ENCODE results near the gene RNLS. TPM values are rescaled to one million over a fixed set of nuclear protein-coding genes. Genes with fewer than 3 reads are reported as not detected.

RNLS gene
- polyA plus RNA-seq, 2 of the 4 experiments (the other 2 are of a cell fraction), result 11.7 to 16.8 TPM

- TF ChIP-seq, protein P1, sequence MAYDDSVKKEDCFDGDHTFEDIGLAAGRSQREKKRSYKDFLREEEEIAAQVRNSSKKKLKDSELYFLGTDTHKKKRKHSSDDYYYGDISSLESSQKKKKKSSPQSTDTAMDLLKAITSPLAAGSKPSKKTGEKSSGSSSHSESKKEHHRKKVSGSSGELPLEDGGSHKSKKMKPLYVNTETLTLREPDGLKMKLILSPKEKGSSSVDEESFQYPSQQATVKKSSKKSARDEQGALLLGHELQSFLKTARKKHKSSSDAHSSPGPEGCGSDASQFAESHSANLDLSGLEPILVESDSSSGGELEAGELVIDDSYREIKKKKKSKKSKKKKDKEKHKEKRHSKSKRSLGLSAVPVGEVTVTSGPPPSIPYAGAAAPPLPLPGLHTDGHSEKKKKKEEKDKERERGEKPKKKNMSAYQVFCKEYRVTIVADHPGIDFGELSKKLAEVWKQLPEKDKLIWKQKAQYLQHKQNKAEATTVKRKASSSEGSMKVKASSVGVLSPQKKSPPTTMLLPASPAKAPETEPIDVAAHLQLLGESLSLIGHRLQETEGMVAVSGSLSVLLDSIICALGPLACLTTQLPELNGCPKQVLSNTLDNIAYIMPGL (CRISPR knock-in tag; IDR thresholded peaks at IDR 0.05; ENCODE audit: borderline replicate concordance), result no peak
- TF ChIP-seq POLR2AphosphoS2 (conservative IDR thresholded peaks at IDR 0.05; ENCODE audit: low read length), result no peak
- TF ChIP-seq, protein P2, sequence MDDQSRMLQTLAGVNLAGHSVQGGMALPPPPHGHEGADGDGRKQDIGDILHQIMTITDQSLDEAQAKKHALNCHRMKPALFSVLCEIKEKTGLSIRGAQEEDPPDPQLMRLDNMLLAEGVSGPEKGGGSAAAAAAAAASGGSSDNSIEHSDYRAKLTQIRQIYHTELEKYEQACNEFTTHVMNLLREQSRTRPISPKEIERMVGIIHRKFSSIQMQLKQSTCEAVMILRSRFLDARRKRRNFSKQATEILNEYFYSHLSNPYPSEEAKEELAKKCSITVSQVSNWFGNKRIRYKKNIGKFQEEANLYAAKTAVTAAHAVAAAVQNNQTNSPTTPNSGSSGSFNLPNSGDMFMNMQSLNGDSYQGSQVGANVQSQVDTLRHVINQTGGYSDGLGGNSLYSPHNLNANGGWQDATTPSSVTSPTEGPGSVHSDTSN (IDR thresholded peaks at IDR 0.05), result no peak
These were observed 199.8 kb downstream of the RNLS start (continued) for GRCh38 chr10:88383276-88383675.

DNA sequence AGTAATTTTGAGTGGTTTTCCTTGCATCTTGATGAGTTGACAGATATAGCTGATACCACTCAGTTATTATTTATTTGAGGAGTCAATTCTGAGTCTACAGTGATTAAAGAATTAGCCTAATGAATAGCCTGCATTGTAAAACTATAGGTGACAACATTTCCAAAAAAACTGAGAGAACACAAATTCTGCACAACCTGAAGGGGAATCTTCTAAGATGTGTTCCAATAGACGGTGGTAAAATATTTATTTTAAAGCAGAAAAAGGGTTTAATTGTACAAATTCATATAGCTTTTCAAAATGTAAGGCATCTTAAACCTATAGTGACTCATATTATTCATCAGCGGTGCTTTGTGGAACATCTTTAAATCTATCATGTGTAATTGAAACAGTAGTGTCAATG is 200.4 kb downstream of the RNLS start:
- WGBS (ENCODE audit: missing lambda C conversion rate), result 91% methylated on average over 2 of the region's 2 CpGs

DNA sequence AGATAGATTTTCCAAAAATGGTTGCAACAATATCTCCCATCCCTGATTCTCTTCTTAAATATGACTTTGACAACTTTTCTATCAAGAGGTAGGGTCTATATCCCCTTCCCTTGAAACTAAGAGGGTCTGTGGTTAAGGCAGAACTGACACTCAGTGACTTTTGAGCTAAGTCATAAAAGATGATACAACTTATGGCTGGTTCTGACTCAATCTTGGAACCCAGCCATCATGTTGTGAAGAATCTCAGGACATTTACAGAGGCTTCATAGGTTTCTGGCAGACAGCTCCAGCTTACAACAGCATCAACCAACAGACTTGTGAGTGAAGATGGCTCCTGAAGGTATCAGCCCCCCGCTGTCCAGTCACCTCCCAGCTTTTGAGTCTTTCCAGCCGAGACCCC is 203.5 kb downstream of the RNLS start:
- peak in 1 of 2 experiments; percentile 21 for DNase-seq (ENCODE audit: low read depth in 1 of 2, low spot score in 1 of 2)
- no peaks in the 10 kb centered on the region for H3K9me3 ChIP-seq
- CTCF ChIA-PET, result interaction anchor here (1.1 to 1.5 kb wide), 2 partner anchors 9 to 528 kb away, joined by 3 read pairs; no protein-coding TSS in a partner anchor
- peak; percentile 26 to 34; a peak in 2 of 6 replicates for ATAC-seq
- peaks cover 10% of the 10 kb centered on the region; the same call in 2 of the 3 replicates for H3K4me1 ChIP-seq
- POLR2A ChIA-PET, result no interaction called here
- peak overlapping the region in 1 of 2 experiments; percentile 17; a peak in 1 of 6 replicates for H3K27ac ChIP-seq
- WGBS (ENCODE audit: missing lambda C conversion rate), result 73% methylated on average over 2 of the region's 2 CpGs
- no peak overlapping the region for H3K4me3 ChIP-seq
- peak overlapping the region; percentile 32; the same call in 2 of the 3 replicates for H3K4me2 ChIP-seq
- no peak for FAIRE-seq
- TF ChIP-seq RNF2 (IDR thresholded peaks at IDR 0.05; ENCODE audit: borderline replicate concordance, low read depth) (no peak), MYC (IDR thresholded peaks at IDR 0.05; ENCODE audit: borderline replicate concordance, low read length) (no peak), MAFK (IDR thresholded peaks at IDR 0.05; ENCODE audit: partially characterized antibody) (no peak), KDM1A (IDR thresholded peaks at IDR 0.05; ENCODE audit: low read depth) (no peak), JUNB (IDR thresholded peaks at IDR 0.05) (no peak), E2F6 (IDR thresholded peaks at IDR 0.05; ENCODE audit: borderline replicate concordance, low read depth) (no peak), POLR2A (IDR thresholded peaks at IDR 0.05; ENCODE audit: low read length) (no peak), GATA3 (IDR thresholded peaks at IDR 0.05; ENCODE audit: borderline replicate concordance) (no peak), RARB (CRISPR knock-in tag; IDR thresholded peaks at IDR 0.05) (no peak), NR3C1 (IDR thresholded peaks at IDR 0.05) (no peak), REST (IDR thresholded peaks at IDR 0.05) (no peak), HDAC2 (IDR thresholded peaks at IDR 0.05) (no peak), MAZ (IDR thresholded peaks at IDR 0.05; ENCODE audit: borderline replicate concordance, low read depth, low read length) (no peak), KDM5A (IDR thresholded peaks at IDR 0.05) (no peak), EHMT2 (IDR thresholded peaks at IDR 0.05; ENCODE audit: low read depth) (no peak)
- TF ChIP-seq, protein P3, sequence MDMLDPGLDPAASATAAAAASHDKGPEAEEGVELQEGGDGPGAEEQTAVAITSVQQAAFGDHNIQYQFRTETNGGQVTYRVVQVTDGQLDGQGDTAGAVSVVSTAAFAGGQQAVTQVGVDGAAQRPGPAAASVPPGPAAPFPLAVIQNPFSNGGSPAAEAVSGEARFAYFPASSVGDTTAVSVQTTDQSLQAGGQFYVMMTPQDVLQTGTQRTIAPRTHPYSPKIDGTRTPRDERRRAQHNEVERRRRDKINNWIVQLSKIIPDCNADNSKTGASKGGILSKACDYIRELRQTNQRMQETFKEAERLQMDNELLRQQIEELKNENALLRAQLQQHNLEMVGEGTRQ (IDR thresholded peaks at IDR 0.05), result no peak

More for the DNA sequence above, 200.4 kb downstream of the RNLS start:
- no peak overlapping the region for H3K27ac ChIP-seq
- H3K4me3 ChIP-seq, result no peak overlapping the region
- no peak overlapping the region for H3K4me2 ChIP-seq
- DNase-seq (ENCODE audit: low read depth in 1 of 2, low spot score in 1 of 2) (no peak), FAIRE-seq (no peak), ATAC-seq (no peak)
- peaks cover 33% of the 10 kb centered on the region for H3K4me1 ChIP-seq
- CTCF ChIA-PET, result interaction anchor here (1.0 kb wide), 1 partner anchor 166 kb away, joined by 3 read pairs; no protein-coding TSS in a partner anchor
- TF ChIP-seq KDM5A (IDR thresholded peaks at IDR 0.05) (no peak), FOXS1 (CRISPR knock-in tag; IDR thresholded peaks at IDR 0.05) (no peak), PHF8 (IDR thresholded peaks at IDR 0.05; ENCODE audit: borderline replicate concordance, low read depth) (no peak), HOXA7 (CRISPR knock-in tag; IDR thresholded peaks at IDR 0.05) (no peak), ELK1 (IDR thresholded peaks at IDR 0.05; ENCODE audit: low read depth, low read length) (no peak), BCL3 (IDR thresholded peaks at IDR 0.05) (no peak)
- POLR2A ChIA-PET, result no interaction called here
- H3K9me3 ChIP-seq, result no peaks in the 10 kb centered on the region
